ENCODE results near the gene MACROD2.
A peak's percentile ranks its signal among the peaks of the same experiment; 100 is the strongest.

Gene MACROD2

GRCh38 chr20:15706719-15707118 lies 1711.4 kb downstream of the MACROD2 start:
- DNase-seq (ENCODE audit: low read depth), result peak; percentile 11
- H3K4me3 ChIP-seq (ENCODE audit: control insufficient read depth, low read depth, low read length), result no peak overlapping the region
- TF ChIP-seq, protein P1, sequence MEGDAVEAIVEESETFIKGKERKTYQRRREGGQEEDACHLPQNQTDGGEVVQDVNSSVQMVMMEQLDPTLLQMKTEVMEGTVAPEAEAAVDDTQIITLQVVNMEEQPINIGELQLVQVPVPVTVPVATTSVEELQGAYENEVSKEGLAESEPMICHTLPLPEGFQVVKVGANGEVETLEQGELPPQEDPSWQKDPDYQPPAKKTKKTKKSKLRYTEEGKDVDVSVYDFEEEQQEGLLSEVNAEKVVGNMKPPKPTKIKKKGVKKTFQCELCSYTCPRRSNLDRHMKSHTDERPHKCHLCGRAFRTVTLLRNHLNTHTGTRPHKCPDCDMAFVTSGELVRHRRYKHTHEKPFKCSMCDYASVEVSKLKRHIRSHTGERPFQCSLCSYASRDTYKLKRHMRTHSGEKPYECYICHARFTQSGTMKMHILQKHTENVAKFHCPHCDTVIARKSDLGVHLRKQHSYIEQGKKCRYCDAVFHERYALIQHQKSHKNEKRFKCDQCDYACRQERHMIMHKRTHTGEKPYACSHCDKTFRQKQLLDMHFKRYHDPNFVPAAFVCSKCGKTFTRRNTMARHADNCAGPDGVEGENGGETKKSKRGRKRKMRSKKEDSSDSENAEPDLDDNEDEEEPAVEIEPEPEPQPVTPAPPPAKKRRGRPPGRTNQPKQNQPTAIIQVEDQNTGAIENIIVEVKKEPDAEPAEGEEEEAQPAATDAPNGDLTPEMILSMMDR (conservative IDR thresholded peaks at IDR 0.05; ENCODE audit: control insufficient read depth, insufficient read depth, low read depth, low read length), result no peak

DNA sequence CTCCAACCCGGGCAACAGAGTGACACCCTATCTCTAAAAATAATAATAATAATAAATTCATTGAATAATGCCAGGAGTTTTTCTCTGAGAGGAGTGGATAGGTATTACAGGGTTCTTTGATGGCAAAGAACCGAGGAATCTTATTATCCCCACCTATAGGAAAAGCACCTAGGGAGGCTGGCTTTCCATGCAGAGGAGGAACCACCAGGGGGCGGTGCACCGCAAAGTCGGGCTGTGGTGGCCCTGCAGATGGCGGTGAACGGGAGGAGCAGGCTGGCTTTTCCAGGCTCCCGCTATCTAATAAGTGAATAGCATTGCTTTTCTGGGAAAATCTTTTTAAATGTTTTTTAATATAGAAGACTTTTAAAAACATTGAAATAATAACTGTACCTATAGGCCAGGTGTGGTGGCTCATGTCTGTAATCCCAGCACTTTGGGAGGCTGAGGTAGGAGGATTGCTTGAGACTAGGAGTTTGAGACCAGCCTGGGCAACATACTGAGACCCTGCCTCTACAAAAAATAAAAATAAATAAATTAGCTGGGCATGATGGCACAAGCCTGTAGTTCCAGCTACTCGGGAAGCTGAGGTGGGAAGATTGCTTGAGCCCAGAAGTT lies 1713.8 kb downstream of the MACROD2 start:
- DNase-seq (ENCODE audit: low read depth), result peak; percentile 21
- TF ChIP-seq, protein P1 (conservative IDR thresholded peaks at IDR 0.05; ENCODE audit: control insufficient read depth, insufficient read depth, low read depth, low read length), result peak; percentile 53
- no peak overlapping the region for H3K4me3 ChIP-seq (ENCODE audit: control insufficient read depth, low read depth, low read length)

DNA sequence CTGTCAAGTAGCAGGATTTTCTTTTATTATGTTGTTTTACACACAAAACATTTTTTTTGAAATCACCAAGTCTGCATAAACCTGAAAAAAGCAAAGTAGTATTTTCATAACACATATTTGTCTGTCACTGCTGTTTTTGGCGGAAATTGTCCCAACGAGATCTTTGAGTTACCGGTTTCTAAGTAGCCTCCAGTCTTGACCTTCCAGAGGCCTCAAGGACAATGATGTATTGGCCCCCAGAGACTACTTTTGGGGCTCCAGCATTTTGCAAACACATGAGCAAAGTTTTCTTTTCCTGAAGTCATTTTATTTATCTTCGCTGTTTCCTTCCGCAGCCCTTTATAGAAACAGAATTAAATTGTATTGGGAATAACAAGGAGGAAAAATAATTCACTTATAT lies 1715.3 kb downstream of the MACROD2 start:
- DNase-seq (ENCODE audit: low read depth), result no peak
- TF ChIP-seq, protein P1 (conservative IDR thresholded peaks at IDR 0.05; ENCODE audit: control insufficient read depth, insufficient read depth, low read depth, low read length), result no peak
- no peak overlapping the region for H3K4me3 ChIP-seq (ENCODE audit: control insufficient read depth, low read depth, low read length)

GRCh38 chr20:15711177-15711576 lies 1715.9 kb downstream of the MACROD2 start:
- TF ChIP-seq, protein P1 (conservative IDR thresholded peaks at IDR 0.05; ENCODE audit: control insufficient read depth, insufficient read depth, low read depth, low read length), result no peak
- DNase-seq (ENCODE audit: low read depth), result no peak
- no peak overlapping the region for H3K4me3 ChIP-seq (ENCODE audit: control insufficient read depth, low read depth, low read length)

DNA sequence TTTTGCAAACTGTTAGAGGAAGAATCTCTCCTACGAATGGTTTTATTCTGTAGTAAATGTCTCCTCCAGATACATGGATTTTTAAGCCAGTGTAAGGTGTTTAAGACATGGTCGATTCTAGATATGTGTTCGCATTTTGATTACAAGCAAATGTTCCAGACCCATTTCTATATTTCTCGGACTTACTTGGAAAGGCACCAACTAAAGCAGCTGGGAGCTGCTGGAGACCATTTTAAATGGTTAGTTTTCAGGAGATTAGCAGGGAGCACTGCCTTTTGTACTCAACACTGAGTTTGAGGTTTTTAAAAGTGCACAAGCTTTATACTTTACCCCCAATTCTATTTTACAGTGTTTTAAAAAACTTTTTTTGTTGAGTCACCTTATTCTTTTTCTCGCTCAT lies 1720.9 kb downstream of the MACROD2 start:
- no peak overlapping the region for H3K4me3 ChIP-seq (ENCODE audit: control insufficient read depth, low read depth, low read length)
- DNase-seq (ENCODE audit: low read depth), result no peak
- TF ChIP-seq, protein P1 (conservative IDR thresholded peaks at IDR 0.05; ENCODE audit: control insufficient read depth, insufficient read depth, low read depth, low read length), result no peak

DNA sequence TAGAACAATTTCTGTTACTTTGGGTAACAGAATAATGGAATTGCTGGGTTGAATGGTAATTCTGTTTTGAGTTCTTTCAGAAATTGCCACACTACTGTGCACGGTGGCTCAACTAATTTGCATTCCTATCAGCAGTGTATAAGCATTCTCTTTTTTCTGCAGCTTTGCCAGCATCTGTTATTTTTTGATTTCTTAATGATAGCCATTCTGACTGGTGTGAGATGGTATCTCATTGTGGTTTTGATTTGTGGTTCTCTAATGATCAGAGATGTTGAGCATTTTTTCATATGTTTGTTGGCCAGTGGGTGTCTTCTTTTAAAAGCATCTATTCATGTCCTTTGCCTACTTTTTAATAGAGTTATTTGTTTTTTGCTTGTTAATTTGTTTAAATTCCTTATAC lies 1731.1 kb downstream of the MACROD2 start:
- no peak overlapping the region for H3K4me3 ChIP-seq (ENCODE audit: control insufficient read depth, low read depth, low read length)
- TF ChIP-seq, protein P1 (conservative IDR thresholded peaks at IDR 0.05; ENCODE audit: control insufficient read depth, insufficient read depth, low read depth, low read length), result no peak
- DNase-seq (ENCODE audit: low read depth), result no peak

- TF ChIP-seq, protein P1 (conservative IDR thresholded peaks at IDR 0.05; ENCODE audit: control insufficient read depth, insufficient read depth, low read depth, low read length), result no peak
- DNase-seq (ENCODE audit: low read depth), result no peak
These were observed 1738.7 kb downstream of the MACROD2 start for GRCh38 chr20:15734052-15734451.

More at GRCh38 chr20:15734052-15734451, 1738.7 kb downstream of the MACROD2 start:
- no peak overlapping the region for H3K4me3 ChIP-seq (ENCODE audit: control insufficient read depth, low read depth, low read length)
